Lower lobe of right lung (tissue), 2 donors: Measurements from ENCODE around the gene CHKA. TPM values are rescaled to one million over a fixed set of nuclear protein-coding genes. Genes with fewer than 3 reads are reported as not detected.
A peak's percentile ranks its signal among the peaks of the same experiment; 100 is the strongest.

Experiments
- ATAC-seq, 2 donors: fragments of 200-7000 bp; cut with Tn5 transposase; one replicate each; pipeline ENCODE4 v1.9.1; 2020 to 2022; ENCODE audit warnings: mild to moderate bottlenecking in 2 of 2, moderate library complexity in 2 of 2
- DNase-seq: peaks from one replicate; pipeline ENCODE4 v3.0.0-alpha.2; 2020
- H3K27ac ChIP-seq: fragments of 200-600 bp; one replicate; pipeline ENCODE4 v1.8.0; 2022
- H3K27me3 ChIP-seq: fragments of 200-600 bp; one replicate; pipeline ENCODE4 v1.8.0; 2022; ENCODE audit warnings: low read depth
- H3K36me3 ChIP-seq: fragments of 200-600 bp; one replicate; pipeline ENCODE4 v1.8.0; 2022; ENCODE audit warnings: mild to moderate bottlenecking
- H3K4me1 ChIP-seq: fragments of 200-600 bp; one replicate; pipeline ENCODE4 v1.8.0; 2022
- H3K4me3 ChIP-seq: fragments of 200-600 bp; one replicate; pipeline ENCODE4 v1.8.0; 2022; ENCODE audit warnings: mild to moderate bottlenecking
- H3K9me3 ChIP-seq: fragments of 200-600 bp; one replicate; pipeline ENCODE4 v1.8.0; 2022
- CTCF ChIP-seq: fragments of 200-600 bp; IDR thresholded peaks from one replicate; pipeline ENCODE4 v1.8.0; 2022; ENCODE audit warnings: antibody characterized with exemption, mild to moderate bottlenecking
- intact Hi-C: fragments of 100-400 bp; cut with DNase I; formaldehyde crosslinking; loops from one replicate; pipeline ENCODE4 v1.11.0; 2022
- total RNA-seq: library from RNA; stranded (reverse); fragmentation: NEBNext Ultra II Directional; extraction: Animal tissue kit (Norgen Biotek cat#: 25700); gene quantifications from one replicate; pipeline ENCODE4 v1.2.1, GENCODE V29; 2021
- donor health status: DM: no; HTN: yes; CAD: no; lungs with severe emphysema.

CHKA gene
- total RNA-seq, 1 donor from 2014 or later: 43.0 TPM

DNA sequence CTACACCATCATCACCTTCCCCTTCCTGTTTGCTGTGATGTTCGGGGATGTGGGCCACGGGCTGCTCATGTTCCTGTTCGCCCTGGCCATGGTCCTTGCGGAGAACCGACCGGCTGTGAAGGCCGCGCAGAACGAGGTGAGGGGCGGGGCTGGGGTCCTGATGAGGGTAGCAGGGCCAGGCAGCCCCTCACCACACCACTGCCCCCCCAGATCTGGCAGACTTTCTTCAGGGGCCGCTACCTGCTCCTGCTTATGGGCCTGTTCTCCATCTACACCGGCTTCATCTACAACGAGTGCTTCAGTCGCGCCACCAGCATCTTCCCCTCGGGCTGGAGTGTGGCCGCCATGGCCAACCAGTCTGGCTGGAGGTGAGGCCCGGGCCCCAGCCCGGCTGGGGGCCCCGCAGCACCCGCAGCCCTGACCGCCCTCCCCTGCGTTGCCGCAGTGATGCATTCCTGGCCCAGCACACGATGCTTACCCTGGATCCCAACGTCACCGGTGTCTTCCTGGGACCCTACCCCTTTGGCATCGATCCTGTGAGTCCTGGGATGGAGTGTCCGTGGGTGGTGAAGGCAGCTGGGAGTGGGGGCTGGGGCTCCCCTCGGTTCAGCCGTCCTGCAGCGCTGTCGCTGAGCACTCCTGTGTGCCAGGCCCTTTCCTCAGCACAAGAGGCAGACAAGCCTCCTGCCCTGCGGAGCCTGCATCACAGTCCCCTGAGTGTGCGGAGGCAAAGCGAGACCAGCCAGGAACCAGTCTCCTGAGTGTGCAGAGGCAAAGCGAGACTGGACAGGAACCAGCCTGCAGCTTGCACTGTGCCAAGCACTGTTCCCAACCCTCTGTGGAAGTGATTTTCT lies 73.5 kb downstream of the CHKA start:
- Histone ChIP-seq H3K27ac (no peak overlapping the region), H3K4me3 (no peak overlapping the region), H3K4me1 (no peaks in the 10 kb centered on the region), H3K36me3 (peaks cover 98% of the 10 kb centered on the region), H3K27me3 (no peaks in the 10 kb centered on the region), H3K9me3 (no peaks in the 10 kb centered on the region)
- ATAC-seq (no peak), DNase-seq (no peak)
- no peak for TF ChIP-seq CTCF
- intact Hi-C loops: no loop called here

DNA sequence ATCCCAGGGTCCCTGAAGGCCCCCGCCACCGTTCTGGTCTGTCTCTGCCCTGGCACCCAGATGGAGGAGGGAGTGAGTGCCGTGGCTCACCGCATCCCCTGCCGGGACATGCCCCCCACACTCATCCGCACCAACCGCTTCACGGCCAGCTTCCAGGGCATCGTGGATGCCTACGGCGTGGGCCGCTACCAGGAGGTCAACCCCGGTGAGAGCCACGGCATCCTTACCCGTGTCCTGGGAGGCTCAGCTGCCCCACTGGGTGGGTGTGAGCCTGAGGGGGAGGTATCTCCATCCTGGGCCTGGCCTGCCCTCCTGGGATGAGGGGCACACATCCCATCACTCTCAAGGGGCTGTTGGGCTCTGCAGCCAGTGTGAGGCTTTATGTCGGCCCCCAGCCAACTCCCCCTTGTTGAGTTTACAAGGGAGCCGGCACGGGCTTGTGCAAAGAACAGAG lies 76.3 kb downstream of the CHKA start:
- Histone ChIP-seq H3K36me3 (peaks cover 90% of the 10 kb centered on the region), H3K9me3 (no peaks in the 10 kb centered on the region), H3K27me3 (no peaks in the 10 kb centered on the region), H3K27ac (no peak overlapping the region), H3K4me1 (peaks cover 18% of the 10 kb centered on the region), H3K4me3 (no peak overlapping the region)
- TF ChIP-seq CTCF: no peak
- DNase-seq (peak; percentile 43), ATAC-seq (no peak)
- intact Hi-C loops: no loop called here

DNA sequence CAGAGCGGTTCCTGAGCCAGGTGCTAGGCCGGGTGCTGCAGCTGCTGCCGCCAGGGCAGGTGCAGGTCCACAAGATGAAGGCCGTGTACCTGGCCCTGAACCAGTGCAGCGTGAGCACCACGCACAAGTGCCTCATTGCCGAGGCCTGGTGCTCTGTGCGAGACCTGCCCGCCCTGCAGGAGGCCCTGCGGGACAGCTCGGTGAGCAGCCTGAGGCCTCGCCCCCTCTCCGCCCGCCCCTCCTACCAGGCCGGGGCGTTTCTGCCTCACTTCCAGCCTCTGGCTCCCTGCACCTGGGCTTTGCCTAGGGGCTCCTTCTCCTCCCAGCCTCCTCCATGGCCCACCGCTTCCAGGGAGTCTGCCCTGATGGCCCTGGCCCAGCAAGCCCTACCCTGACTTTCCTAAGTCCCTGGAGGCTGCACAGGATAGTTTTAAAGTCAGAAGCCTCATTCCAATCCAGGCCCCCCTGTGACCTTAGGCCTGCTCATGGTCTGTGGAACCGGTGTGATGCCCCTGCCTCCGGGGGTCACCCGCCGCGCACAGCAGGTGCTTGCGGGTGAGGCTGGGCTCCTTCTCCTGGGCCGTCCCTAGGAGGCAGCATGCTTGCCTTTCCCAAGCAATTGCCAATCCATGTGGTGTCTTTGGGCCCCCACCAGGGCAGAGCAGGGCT lies 76.9 kb downstream of the CHKA start:
- H3K4me3 ChIP-seq: no peak overlapping the region
- ATAC-seq (no peak), DNase-seq (peak; percentile 34)
- intact Hi-C loops: no loop called here
- no peak overlapping the region for H3K27ac ChIP-seq
- H3K27me3 ChIP-seq: no peaks in the 10 kb centered on the region
- H3K36me3 ChIP-seq: peaks cover 83% of the 10 kb centered on the region
- H3K9me3 ChIP-seq: no peaks in the 10 kb centered on the region
- no peak for TF ChIP-seq CTCF
- peaks cover 24% of the 10 kb centered on the region for H3K4me1 ChIP-seq

GRCh38 chr11:68043349-68044144 lies 77.6 kb downstream of the CHKA start:
- no peaks in the 10 kb centered on the region for H3K9me3 ChIP-seq
- no peak overlapping the region for H3K4me3 ChIP-seq
- no peak for TF ChIP-seq CTCF
- intact Hi-C loops: no loop called here
- DNase-seq (no peak), ATAC-seq (no peak)
- H3K27me3 ChIP-seq: no peaks in the 10 kb centered on the region
- no peak overlapping the region for H3K27ac ChIP-seq
- peaks cover 30% of the 10 kb centered on the region for H3K4me1 ChIP-seq
- peaks cover 76% of the 10 kb centered on the region for H3K36me3 ChIP-seq

DNA sequence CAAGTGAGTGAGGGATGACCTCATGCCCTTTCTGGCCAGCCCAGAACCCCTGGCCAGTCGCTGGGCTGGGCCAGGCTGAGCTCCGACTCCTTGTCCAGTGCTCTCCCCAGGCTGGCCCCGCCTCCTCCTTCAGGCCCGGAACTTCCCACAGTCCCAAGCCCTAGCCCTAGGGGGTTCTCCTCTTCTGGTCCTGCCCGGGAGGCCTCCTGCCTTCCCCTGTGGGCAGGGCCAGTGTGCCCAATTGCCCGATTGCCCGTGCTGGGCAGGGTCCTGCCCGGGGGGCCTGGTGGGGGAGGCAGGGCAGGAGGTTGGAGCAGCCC lies 78.2 kb downstream of the CHKA start:
- Histone ChIP-seq H3K9me3 (no peaks in the 10 kb centered on the region), H3K4me3 (no peak overlapping the region), H3K27me3 (no peaks in the 10 kb centered on the region), H3K36me3 (peaks cover 70% of the 10 kb centered on the region), H3K27ac (no peak overlapping the region), H3K4me1 (peaks cover 35% of the 10 kb centered on the region)
- intact Hi-C loops: no loop called here
- no peak for TF ChIP-seq CTCF
- peak; percentile 43 for DNase-seq
- no peak for ATAC-seq
